ENCODE data around the gene MEF2C. TPM values are rescaled to one million over a fixed set of nuclear protein-coding genes. Genes with fewer than 3 reads are reported as not detected.

Gene MEF2C
- polyA plus RNA-seq, 1 donor from 2014 or later: 30.2 TPM

- H3K36me3 ChIP-seq (ENCODE audit: insufficient read depth, low read length): no peaks in the 10 kb centered on the region
- H3F3A ChIP-seq (ENCODE audit: insufficient read depth, low read length, poor library complexity, severe bottlenecking): no peaks in the 10 kb centered on the region
- H3K9ac ChIP-seq (ENCODE audit: low read length): no peak overlapping the region
- no peaks in the 10 kb centered on the region for H3K9me3 ChIP-seq (ENCODE audit: low read length)
- no peak overlapping the region for H3K4me2 ChIP-seq (ENCODE audit: low read length)
- H3K4me3 ChIP-seq (ENCODE audit: low read length): no peak overlapping the region
- no peaks in the 10 kb centered on the region for H3K27me3 ChIP-seq (ENCODE audit: insufficient read depth, low read depth, low read length)
- H2AFZ ChIP-seq (ENCODE audit: low read depth, low read length): no peak overlapping the region
- no peaks in the 10 kb centered on the region for H4K20me1 ChIP-seq (ENCODE audit: insufficient read depth)
- TF ChIP-seq POLR2AphosphoS5 (IDR thresholded peaks at IDR 0.05): no peak
- no peak overlapping the region for H3K27ac ChIP-seq (ENCODE audit: low read length)
- H3K9me2 ChIP-seq (ENCODE audit: insufficient read depth, low read length): no peaks in the 10 kb centered on the region
- no peaks in the 10 kb centered on the region for H3K79me2 ChIP-seq (replicated peaks; ENCODE audit: insufficient read depth, low read length)
These were observed 77.7 kb downstream of the MEF2C start for GRCh38 chr5:88805151-88805784.

GRCh38 chr5:88804444-88804843 lies 78.5 kb downstream of the MEF2C start:
- Histone ChIP-seq H3K4me2 (ENCODE audit: low read length) (no peak overlapping the region), H3K79me2 (replicated peaks; ENCODE audit: insufficient read depth, low read length) (no peaks in the 10 kb centered on the region), H3K9ac (ENCODE audit: low read length) (no peak overlapping the region), H2AFZ (ENCODE audit: low read depth, low read length) (no peak overlapping the region), H3K9me2 (ENCODE audit: insufficient read depth, low read length) (no peaks in the 10 kb centered on the region), H3K27me3 (ENCODE audit: insufficient read depth, low read depth, low read length) (no peaks in the 10 kb centered on the region), H3F3A (ENCODE audit: insufficient read depth, low read length, poor library complexity, severe bottlenecking) (no peaks in the 10 kb centered on the region), H4K20me1 (ENCODE audit: insufficient read depth) (no peaks in the 10 kb centered on the region), H3K36me3 (ENCODE audit: insufficient read depth, low read length) (no peaks in the 10 kb centered on the region), H3K4me3 (ENCODE audit: low read length) (no peak overlapping the region), H3K27ac (ENCODE audit: low read length) (no peak overlapping the region), H3K9me3 (ENCODE audit: low read length) (no peaks in the 10 kb centered on the region)
- TF ChIP-seq REST (IDR thresholded peaks at IDR 0.05; ENCODE audit: borderline replicate concordance) (no peak), CTCF (IDR thresholded peaks at IDR 0.05; ENCODE audit: poor library complexity, severe bottlenecking) (no peak), POLR2AphosphoS5 (IDR thresholded peaks at IDR 0.05) (no peak), SMC3 (conservative IDR thresholded peaks at IDR 0.05; ENCODE audit: poor library complexity) (no peak), RAD21 (conservative IDR thresholded peaks at IDR 0.05) (no peak), EZH2 (IDR thresholded peaks at IDR 0.05; ENCODE audit: borderline replicate concordance, insufficient read depth, low read length, poor library complexity, severe bottlenecking) (no peak), TAF1 (IDR thresholded peaks at IDR 0.05; ENCODE audit: low read depth) (no peak), MXI1 (conservative IDR thresholded peaks at IDR 0.05; ENCODE audit: poor library complexity, severe bottlenecking) (no peak), EP300 (conservative IDR thresholded peaks at IDR 0.05; ENCODE audit: poor library complexity, severe bottlenecking) (no peak)
